A673 (cell line): ENCODE measurements around the gene PKN1. TPM values are rescaled to one million over a fixed set of nuclear protein-coding genes. Genes with fewer than 3 reads are reported as not detected.
A peak's percentile ranks its signal among the peaks of the same experiment; 100 is the strongest.
"Not testable (repeated sequence)": the region's sequence is repeated elsewhere in the genome, so short reads cannot be mapped to it uniquely, and the experiment has no call there.

Experiments used
- BruUV-seq: library from RNA; stranded (reverse); fragments of 400-500 nt; replicated peaks from 2 replicates; lab custom pipeline; 2021; lab: Mats Ljungman, UMichigan
- CTCF ChIA-PET: fragments of 300-600 bp; sonication (Branson Sonifier 250); formaldehyde crosslinking; loops from one replicate; lab custom pipeline; 2022; ENCODE audit warnings: antibody characterized with exemption; lab: Charles Lee
- POLR2A ChIA-PET: fragments of 300-600 bp; sonication (Branson Sonifier 250); formaldehyde crosslinking; loops from one replicate; lab custom pipeline; 2022; ENCODE audit warnings: antibody characterized with exemption; ENCODE audit not compliant: low non-redundant PET; lab: Charles Lee
- DNase-seq: peaks from one replicate; pipeline ENCODE4 v3.0.0-alpha.2; 2015; ENCODE audit warnings: low spot score
- H3K27ac ChIP-seq: fragments of 200-600 bp; sonication (generic); 2 replicates; pipeline ENCODE4 v1.5.1; 2016; ENCODE audit warnings: mixed run types, low read depth, mild to moderate bottlenecking, mixed read lengths, antibody characterized with exemption, low read length; ENCODE audit not compliant: poor library complexity, severe bottlenecking
- H3K27me3 ChIP-seq: fragments of 200-600 bp; sonication (generic); replicated peaks from 2 replicates; pipeline ENCODE4 v1.6.1; 2017; ENCODE audit warnings: mixed run types, low read depth, mild to moderate bottlenecking, mixed read lengths, antibody characterized with exemption, low read length; ENCODE audit not compliant: insufficient read depth, poor library complexity
- H3K36me3 ChIP-seq: fragments of 200-600 bp; sonication (generic); 2 replicates; pipeline ENCODE4 v1.6.1; 2016; ENCODE audit warnings: mixed run types, mild to moderate bottlenecking, mixed read lengths, antibody characterized with exemption, low read length; ENCODE audit not compliant: insufficient read depth, poor library complexity, severe bottlenecking
- H3K4me1 ChIP-seq: fragments of 200-600 bp; sonication (generic); 2 replicates; pipeline ENCODE4 v1.6.1; 2017; ENCODE audit warnings: mixed run types, mild to moderate bottlenecking, mixed read lengths, antibody characterized with exemption, low read length; ENCODE audit not compliant: insufficient read depth, poor library complexity, severe bottlenecking
- H3K4me3 ChIP-seq: fragments of 200-600 bp; sonication (generic); 2 replicates; pipeline ENCODE4 v1.5.1; 2016; ENCODE audit warnings: low read depth, mixed run types, mild to moderate bottlenecking, mixed read lengths, low read length; ENCODE audit not compliant: poor library complexity, severe bottlenecking
- H3K9me3 ChIP-seq: fragments of 200-600 bp; sonication (generic); 2 replicates; pipeline ENCODE4 v1.6.1; 2016; ENCODE audit warnings: mixed run types, low read depth, mild to moderate bottlenecking, mixed read lengths, antibody characterized with exemption, low read length; ENCODE audit not compliant: poor library complexity, severe bottlenecking
- EZH2 ChIP-seq: fragments of 200-600 bp; sonication (generic); IDR thresholded peaks from 2 replicates; pipeline ENCODE4 v1.6.1; 2017; ENCODE audit warnings: borderline replicate concordance, low read depth, mild to moderate bottlenecking, mixed read lengths, antibody characterized with exemption, low read length; ENCODE audit not compliant: poor library complexity, severe bottlenecking
- intact Hi-C: fragments of 100-400 bp; cut with micrococcal nuclease; formaldehyde crosslinking; loops from one replicate; pipeline ENCODE4 v1.10.0; 2022; ENCODE audit not compliant: unreplicated experiment
- total RNA-seq: library from RNA; stranded (reverse); gene quantifications from 2 replicates; pipeline ENCODE4 v1.2.3, GENCODE V29; 2021
- TF ChIP-seq, protein P1 (sequence below): fragments of 300-800, 200-600 bp; sonication (generic); conservative IDR thresholded peaks from 2 replicates; pipeline ENCODE4 v1.5.1; 2017; ENCODE audit warnings: low read depth, mild to moderate bottlenecking, antibody characterized with exemption, low read length, moderate library complexity, mixed read lengths

The PKN1 gene
- total RNA-seq, 1 experiment from 2014 or later: 91.4 TPM

DNA sequence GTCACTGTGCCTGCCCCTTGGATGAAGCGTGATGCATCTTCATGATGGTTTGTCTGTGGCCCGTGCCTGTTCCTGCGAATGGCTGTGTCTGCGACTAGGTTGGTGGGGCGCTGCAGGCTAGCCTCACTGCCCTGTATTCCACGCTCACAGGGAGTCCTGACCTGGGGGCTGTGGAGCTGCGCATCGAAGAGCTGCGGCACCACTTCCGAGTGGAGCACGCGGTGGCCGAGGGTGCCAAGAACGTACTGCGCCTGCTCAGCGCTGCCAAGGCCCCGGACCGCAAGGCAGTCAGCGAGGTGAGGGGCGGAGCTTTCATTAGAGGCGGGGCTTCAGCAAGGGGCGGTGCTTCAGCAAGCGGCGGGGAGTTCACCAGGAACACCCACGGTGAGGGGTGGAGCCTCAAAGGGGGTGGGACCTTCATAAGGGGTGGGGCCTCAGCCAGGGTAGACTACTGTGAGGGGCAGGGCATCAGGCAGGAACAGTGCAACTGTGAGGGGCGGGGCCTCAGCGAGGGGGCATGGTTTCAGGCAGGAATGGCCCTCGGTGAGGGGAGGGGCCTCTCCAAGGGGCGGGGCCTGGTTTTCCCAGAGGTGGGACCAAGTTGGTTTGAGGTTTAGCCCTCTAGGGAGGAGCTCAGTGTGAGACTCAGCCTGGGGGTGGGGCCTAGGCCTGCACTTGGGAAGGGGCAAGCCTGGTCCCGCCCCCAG is 17.2 kb downstream of the PKN1 start:
- Histone ChIP-seq H3K27ac (peak overlapping the region; percentile 13), H3K4me1 (no peaks in the 10 kb centered on the region), H3K9me3 (no peaks in the 10 kb centered on the region), H3K36me3 (peaks cover 39% of the 10 kb centered on the region), H3K27me3 (no peaks in the 10 kb centered on the region), H3K4me3 (no peak overlapping the region)
- BruUV-seq: no TSS peak
- no peak for TF ChIP-seq EZH2
- TF ChIP-seq, protein P1, sequence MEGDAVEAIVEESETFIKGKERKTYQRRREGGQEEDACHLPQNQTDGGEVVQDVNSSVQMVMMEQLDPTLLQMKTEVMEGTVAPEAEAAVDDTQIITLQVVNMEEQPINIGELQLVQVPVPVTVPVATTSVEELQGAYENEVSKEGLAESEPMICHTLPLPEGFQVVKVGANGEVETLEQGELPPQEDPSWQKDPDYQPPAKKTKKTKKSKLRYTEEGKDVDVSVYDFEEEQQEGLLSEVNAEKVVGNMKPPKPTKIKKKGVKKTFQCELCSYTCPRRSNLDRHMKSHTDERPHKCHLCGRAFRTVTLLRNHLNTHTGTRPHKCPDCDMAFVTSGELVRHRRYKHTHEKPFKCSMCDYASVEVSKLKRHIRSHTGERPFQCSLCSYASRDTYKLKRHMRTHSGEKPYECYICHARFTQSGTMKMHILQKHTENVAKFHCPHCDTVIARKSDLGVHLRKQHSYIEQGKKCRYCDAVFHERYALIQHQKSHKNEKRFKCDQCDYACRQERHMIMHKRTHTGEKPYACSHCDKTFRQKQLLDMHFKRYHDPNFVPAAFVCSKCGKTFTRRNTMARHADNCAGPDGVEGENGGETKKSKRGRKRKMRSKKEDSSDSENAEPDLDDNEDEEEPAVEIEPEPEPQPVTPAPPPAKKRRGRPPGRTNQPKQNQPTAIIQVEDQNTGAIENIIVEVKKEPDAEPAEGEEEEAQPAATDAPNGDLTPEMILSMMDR: no peak
- POLR2A ChIA-PET: no interaction called here
- DNase-seq: peak; percentile 78
- CTCF ChIA-PET: interaction anchor here (0.6 kb wide), 2 partner anchors 80 to 444 kb away, joined by 3 to 8 read pairs; no protein-coding TSS in a partner anchor
- intact Hi-C loops: no loop called here

DNA sequence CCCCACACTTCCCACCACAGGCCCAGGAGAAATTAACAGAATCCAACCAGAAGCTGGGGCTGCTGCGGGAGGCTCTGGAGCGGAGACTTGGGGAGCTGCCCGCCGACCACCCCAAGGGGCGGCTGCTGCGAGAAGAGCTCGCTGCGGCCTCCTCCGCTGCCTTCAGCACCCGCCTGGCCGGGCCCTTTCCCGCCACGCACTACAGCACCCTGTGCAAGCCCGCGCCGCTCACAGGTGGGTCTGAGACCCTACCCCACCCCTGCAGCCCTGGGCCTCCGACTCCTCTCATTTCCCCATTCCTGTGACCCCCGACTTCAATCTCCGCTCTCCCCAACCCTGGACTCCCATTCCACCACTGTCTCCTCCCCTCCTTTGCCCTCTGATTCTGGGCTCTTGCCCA is 17.8 kb downstream of the PKN1 start:
- intact Hi-C loops: no loop called here
- Histone ChIP-seq H3K27me3 (no peaks in the 10 kb centered on the region), H3K4me3 (no peak overlapping the region), H3K36me3 (peaks cover 37% of the 10 kb centered on the region), H3K4me1 (no peaks in the 10 kb centered on the region), H3K9me3 (no peaks in the 10 kb centered on the region), H3K27ac (no peak overlapping the region)
- TF ChIP-seq EZH2: no peak
- TF ChIP-seq, protein P1: no peak
- CTCF ChIA-PET: interaction anchor here (0.6 kb wide), 2 partner anchors 80 to 444 kb away, joined by 3 to 8 read pairs; no protein-coding TSS in a partner anchor
- BruUV-seq: no TSS peak
- POLR2A ChIA-PET: no interaction called here
- DNase-seq: no peak

DNA sequence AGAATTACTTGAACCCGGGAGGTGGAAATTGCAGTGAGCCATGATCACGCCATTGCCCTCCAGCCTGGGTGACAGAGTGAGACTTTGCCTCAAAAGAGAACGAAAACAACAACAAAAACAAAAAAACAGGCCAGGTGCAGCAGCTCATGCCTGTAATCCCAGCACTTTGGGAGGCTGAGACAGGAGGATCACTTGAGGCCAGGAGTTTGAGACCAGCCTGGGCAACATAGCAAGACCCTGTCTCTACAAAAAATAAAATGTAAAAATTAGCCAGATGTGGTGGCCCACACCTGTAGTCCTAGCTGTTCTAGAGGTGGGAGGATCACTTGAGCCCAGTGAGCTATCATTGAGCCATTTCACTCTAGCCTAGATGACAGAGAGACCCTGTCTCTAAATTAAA is 19.2 kb downstream of the PKN1 start:
- intact Hi-C loops, H3K27ac ChIP-seq, H3K4me3 ChIP-seq, H3K9me3 ChIP-seq, BruUV-seq, H3K27me3 ChIP-seq, H3K4me1 ChIP-seq, POLR2A ChIA-PET, DNase-seq, CTCF ChIA-PET: not testable (repeated sequence)
- peaks cover 28% of the 10 kb centered on the region for H3K36me3 ChIP-seq

DNA sequence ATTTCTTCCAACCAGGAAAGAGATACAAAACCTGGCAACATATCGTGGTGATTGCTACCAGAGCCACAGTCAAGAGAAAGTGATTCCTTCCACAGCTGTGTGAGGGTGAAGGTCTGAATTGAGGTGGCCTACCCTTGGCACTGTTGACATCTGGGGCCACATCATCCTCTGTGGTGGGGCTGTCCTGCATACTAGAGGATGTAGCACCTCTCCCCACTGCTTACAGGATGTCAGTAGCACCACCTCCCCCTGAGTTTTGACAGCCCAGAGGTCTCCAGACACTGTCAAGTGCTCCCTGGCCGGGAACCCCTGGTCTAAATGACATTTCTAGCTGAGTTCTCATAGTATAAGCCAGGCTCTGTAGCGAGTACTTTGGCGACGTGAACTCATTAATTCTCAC is 26.6 kb downstream of the PKN1 start:
- no peak for DNase-seq
- no peak overlapping the region for H3K27ac ChIP-seq
- no peaks in the 10 kb centered on the region for H3K4me1 ChIP-seq
- POLR2A ChIA-PET: no interaction called here
- H3K4me3 ChIP-seq: no peak overlapping the region
- H3K36me3 ChIP-seq: peaks cover 7% of the 10 kb centered on the region
- no peaks in the 10 kb centered on the region for H3K27me3 ChIP-seq
- no TSS peak for BruUV-seq
- intact Hi-C loops: no loop called here
- CTCF ChIA-PET: interaction anchor here (1.1 kb wide), 1 partner anchor 12 kb away, joined by 11 read pairs; no protein-coding TSS in a partner anchor
- no peaks in the 10 kb centered on the region for H3K9me3 ChIP-seq
- TF ChIP-seq, protein P1: no peak
- no peak for TF ChIP-seq EZH2
